Activated CD8-positive, alpha-beta memory T cell treated with anti-CD3 and anti-CD28 coated beads for 4 hours (primary cell): ENCODE results near the gene KCNJ6.

Source experiments
- DNase-seq, 2 donors: peaks; one replicate each; pipeline ENCODE4 v3.0.0-alpha.2; 2020; ENCODE audit warnings: low read depth in 2 of 2

Gene KCNJ6

DNA sequence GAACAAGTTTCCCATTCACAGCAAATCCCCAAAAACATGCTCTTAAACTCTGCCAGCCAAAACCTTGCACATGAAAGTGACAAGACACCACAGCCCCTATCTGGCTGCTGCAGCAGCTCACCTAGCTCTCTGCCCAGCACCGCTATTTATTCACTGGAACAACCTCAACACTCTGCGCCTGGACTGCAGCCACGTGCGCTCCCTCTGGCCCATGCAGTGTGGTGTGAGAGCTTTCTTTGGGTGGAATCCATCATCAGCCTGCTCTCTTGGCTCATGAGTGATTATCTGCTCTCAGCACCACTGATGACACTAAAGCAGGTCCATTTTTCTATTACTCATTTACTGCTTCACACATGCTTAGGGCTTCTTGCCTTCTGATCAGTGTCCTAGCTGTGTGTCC, 11.4 kb downstream of the KCNJ6 start:
- DNase-seq, result no peak

DNA sequence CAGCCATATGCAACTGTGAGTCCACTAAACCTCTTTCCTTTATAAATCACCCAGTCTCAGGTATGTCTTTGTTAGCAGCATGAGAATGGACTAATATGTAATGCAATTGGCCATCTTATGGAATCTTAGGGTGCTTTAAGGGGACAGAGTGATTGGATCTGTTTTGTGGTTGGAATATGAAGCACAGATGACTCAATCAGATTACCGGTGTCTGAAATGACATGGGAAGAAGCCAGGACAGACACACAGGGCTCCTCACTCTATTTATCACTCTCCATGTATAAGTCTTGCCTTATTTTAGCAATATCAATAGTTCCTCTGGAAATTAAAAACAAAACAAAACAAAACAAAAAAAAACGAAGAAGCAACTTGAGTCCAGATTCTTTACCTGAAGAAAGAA, 12.9 kb downstream of the KCNJ6 start:
- no peak for DNase-seq

DNA sequence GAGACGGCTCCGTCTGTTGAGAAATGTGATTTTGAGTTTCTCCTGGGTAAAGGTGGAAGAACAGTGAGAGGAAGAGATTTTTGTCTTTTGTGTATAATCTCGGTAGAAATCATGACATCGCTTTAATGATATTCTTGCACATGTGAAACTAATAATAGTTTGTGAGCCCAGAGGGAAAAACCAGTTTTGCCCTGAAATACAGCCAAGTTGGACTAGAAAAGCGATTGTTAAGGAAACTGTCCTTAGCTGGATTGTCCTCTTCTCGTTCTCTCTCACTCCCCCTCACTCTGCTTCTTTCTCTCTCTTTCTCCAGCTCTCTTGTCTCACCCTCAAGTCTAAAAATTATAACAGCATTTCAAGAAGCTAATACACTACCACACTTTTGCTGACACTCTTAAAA, 17.1 kb downstream of the KCNJ6 start:
- no peak for DNase-seq

DNA sequence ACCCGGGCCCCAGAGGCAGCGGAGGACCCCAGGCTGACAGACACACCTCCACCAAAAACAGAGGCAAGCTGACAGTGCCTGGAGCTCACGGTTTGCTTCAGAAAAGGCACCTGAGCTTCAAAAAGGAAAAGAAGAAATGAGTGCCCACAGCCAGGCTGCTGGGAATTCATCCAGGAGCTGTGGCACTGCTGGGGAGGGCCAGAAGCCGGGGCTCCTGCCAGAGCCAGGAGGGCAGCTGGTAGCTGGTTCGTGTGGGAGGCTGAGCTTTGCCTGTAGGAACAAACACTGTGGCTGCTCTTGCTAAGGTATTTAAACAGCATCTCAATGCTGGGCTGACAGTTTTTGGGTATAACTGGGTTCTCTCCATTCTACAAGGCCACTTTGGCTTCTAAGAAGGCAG, 19.5 kb downstream of the KCNJ6 start:
- no peak for DNase-seq

DNA sequence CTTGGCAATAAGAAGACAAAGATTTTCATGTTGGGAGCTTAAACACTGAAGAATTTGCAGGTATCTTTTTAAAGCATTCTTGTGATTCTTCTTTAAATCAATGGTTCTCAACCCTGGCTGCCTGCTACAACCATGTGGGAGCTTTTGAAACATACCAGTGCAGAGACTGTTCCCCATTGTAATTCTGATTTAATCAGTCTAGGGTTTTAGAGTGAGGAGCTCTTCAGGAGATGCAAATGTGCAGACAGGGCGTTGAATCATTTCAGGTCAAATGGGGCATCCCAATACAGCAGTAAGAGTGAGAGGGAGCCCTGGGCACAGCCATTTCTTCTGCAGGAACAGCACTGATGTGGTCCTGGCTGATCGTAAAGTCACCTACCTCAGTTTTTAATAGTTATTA, 24.3 kb downstream of the KCNJ6 start:
- no peak for DNase-seq

DNA sequence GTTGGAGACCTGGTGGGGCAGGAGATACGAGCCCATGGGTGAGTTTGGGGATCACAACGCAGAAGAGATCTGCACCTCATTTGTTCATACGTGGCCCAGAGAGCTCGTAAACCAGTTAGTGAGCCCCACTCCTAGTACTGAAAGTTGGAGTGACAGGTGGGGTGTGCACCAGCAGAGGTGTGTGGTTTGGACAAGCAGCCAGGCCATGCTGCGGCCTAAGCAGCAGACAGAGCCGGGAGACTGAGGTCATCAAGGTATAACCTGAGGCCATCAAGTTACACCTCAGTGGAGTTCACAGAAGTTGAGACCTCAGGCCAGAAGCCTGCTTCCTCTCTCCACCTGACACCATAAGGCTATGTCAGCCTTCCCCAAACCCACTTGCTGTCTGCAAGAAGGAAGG, 27.6 kb downstream of the KCNJ6 start:
- DNase-seq, result no peak

DNA sequence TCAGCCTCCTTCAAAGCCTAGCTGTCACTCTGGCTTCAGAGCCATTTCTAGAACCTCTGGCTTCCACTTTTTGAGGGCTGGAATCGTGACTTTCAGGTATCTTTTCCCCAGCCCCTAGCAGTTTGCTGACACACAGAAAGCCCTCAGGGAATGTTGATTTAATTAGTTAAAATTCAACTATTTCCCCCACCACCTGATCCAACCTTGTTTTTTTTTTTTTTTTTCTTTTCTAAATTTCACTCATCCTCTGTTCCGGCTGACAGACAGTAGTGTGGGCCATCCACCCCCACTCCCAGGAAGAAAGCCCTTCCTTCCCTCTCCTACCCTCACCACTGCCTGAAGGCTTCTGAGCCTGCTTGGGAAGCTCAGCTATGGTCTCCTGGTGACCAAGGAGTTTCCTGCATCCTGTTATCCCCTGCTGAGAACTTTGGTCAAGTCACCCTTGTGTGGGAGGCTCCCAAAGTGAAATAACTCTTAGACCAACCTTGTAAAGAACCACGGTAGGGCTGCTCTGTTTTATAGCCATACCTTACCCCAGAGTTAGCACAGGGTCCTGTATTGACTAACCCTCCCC, 29.4 kb downstream of the KCNJ6 start:
- DNase-seq, result no peak

DNA sequence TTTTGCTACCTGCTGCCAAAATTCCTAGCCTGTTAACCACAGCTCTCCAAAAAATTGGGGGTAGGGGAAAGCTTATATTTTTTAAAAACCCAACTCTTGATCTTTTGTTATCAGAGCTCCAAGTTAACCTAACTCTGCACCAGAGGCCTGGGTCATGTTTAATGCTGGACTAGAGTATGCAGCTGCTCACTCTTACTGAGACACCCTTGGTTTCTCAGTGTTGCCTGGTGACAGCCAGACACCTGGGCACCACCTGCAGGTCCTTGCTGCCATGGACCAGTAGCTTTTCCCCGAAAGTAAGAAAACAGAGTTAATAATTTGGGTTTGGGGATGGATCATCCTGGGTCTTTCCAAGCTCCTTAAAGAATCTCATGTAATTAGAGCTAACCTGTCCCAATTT, 30.1 kb downstream of the KCNJ6 start:
- no peak for DNase-seq

DNA sequence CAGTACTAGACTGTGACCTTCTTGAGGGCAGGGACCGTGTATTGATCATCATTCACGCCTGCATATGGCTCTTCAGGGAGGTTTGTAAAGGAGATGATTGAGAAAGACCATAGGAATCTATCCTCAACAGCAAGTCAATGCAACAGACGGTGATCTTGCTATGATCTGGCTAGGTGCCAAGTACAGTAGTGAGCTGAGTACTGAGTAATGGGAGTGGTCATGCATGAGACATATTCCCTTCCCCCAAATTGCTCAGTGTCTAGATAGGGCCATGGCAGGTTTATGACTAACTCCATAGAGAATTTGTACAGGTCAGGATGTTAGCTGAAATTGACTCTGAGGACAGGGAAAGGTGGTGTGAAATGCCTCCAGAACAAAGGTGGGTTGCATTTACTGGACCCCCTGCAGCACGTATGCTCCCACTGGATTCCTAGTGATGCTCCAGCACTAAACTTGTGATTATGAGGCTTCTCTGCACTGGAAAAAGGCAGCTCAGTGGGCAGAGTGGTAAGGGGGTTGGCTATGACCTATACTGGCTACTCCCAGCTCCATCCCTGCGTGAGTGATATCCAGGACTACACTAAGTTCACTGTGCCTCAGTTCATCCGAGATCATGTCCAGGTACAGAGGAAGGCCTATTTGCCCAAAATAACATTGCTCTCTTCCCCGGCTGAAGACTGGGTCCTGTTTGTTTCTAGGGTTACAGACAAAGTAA, 37.2 kb downstream of the KCNJ6 start:
- DNase-seq, result no peak

DNA sequence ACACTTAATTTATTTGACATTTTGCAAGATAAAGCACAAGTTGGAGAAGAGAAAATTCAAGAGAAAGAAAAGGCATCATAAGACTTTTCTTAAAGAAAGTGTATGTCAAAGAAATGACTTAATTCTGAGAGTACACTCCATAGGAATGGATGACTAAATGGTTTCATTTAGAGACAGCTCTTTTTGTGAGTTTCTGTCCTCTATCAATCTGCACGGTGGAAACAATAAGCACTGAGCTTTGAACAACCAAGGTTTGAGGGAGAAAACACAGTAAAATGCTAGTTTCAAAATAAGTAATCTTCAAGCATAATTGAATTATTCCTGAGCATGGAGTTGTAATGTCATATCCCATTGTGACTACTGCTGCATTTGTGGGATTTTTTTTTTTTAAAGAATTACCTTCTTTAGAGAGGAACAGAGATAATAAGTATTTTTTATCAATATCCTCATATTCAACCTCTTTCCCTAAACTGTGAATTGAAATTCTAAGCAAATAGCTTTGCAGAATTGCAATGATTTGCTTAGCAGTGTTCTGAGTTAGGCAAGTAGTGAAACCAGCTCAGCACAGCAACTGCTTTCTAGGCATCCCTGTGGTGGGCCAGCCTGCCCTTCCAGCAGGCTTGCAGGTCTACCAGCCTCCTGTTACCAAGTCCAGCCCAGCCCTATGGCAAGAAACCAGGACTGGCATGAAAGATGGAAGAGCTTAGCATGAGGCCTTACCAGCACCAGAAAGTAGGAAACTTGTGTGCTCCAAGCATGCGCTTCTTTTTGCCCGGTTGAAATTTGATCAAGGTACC, 38.2 kb downstream of the KCNJ6 start:
- DNase-seq, result no peak

DNA sequence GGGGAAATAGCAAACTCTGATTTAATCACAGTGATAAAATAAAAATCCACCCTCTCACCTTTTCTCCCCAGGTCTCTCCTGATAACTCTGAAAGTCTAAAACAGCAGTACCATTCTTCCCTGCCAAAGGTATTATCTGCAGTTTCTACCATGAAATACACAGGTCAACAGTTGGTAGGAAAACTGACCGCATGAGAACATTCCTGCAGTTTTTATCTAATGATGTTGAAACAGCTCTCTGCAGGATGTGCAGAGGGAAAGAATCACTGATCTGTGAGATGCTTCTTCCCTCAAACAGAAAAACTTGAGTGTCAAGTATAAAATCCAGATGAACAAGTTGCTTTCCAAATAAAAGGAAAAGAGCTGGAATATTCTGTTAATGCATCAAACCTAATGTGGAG, 39.1 kb downstream of the KCNJ6 start:
- no peak for DNase-seq

DNA sequence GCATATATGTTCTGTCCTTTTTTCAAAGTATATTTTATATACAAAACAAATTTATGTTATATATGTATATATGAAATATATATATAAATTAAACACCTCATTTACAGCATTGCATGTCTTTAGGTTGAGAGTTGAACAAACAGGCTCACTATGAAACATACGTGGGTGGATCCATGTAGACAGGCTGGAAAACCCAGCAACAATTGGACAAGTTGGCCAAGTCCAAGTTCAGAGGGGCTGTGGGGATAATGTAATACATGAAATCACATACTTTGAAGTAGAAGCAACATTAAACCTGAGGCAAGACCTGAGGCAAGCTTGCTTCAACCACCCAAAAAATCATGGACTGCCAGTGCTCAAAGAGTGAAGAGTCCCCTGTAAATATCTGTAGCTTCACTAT, 39.7 kb downstream of the KCNJ6 start:
- DNase-seq, result no peak

DNA sequence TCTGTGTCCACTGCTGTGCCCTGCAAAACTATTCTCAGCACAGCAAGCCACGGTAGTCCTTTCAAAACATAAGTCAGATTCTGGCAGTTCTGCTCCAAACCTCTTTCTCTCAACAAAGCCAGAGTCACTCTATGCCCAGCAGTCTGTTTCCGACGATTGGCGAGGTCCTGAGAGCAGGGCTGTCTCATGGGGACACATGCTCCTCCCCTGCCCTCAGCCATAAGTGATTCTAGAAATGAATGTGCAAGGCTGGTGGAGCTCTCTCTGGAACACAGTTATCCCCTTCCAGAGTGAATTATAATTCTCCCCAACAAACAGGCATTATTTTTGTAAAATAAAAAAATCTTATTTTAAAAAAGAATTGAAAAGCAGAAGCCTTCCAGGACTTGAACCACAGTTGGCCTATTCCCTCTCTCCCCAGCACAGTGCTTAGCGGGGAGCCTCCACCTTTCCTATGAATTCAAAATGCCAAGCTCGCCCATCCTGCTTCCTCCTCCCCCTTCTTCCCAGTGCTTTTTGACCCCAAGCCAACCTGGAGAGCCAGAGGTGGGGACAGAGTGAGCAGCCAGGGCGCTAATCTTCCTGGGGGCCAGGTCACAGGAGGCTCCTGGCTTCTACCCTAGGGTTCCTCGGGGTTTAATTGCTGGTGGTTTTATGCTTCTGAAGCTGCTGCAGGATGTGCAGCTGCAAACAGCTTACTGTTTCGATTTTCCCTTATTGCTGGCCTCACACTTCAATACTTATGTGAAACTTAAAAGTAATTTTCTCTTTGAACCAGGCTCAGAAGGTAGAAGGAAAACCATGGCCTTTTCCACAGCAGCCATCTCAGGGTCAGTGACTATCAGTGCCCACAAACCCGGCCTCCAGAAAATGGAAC, 41.1 kb downstream of the KCNJ6 start:
- DNase-seq, result no peak

DNA sequence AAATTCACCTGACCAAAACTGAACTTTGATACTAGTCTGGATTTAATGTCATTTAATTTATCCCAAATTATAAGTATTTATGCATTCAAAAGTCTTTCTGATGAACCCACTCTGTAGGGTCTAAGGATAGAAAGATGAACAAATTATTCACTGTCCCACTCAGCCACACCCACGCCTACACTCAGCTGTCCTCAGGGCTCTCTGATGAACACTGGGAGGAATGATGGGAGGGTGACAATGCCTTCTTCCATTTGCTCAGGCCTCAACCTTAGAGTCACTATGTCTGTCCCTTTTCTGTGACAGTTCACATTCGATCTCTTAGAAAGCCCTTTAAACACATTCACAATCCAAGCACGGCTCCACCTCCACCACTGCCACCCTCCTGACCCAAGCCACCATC, 41.8 kb downstream of the KCNJ6 start:
- DNase-seq, result no peak

DNA sequence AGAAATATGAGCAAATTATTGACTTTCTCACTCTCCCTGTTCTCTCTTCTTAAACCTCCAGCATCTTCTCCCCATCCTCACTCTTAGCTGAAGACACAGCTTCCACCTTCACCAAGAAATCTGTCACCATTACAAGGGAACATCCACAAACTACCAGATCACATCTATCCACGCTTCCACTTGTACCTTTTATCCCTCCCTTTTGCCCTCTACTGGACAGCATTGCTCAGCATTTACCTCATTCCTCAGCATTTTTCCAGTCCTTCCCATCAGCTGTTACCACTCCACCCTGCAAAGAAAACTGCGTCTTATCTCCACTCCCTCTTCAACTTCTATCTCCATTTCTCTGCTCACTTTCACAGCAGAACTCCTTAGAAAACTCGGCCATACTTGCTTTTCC, 42.6 kb downstream of the KCNJ6 start:
- DNase-seq, result no peak

DNA sequence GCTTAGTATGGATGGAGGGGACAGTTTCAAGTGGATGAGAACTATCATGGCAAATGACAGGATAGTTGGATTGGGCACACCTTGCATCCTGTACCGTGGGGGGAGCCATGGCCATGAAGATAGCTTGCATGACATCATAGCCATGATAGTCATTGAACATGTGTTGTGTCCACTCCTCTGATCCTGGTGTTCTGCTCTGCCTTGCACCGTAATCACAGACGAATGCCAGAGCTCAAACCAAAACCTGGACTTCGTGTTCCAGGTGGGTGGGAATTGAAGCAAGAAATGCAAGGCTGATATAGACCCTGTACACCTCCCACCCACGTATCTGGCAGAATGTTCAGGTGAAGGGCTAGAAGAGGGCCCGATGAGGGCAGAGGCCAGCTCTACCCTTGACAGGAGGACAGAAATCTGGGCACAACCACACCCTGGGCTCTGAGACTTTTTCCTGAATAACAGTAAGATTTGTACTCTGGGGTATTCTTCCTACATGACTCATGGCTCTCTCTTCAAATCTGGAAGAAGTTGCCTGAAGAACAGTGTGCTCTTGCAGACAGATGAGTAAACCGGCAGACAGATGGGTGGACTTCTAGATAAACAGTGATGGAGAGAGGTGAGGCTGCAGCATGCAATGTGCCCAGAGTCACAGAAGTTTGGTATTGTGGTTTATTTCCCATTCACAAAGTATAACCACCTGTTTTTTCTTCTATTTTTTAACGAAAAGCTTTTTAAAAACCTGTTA, 45.0 kb downstream of the KCNJ6 start:
- no peak for DNase-seq

DNA sequence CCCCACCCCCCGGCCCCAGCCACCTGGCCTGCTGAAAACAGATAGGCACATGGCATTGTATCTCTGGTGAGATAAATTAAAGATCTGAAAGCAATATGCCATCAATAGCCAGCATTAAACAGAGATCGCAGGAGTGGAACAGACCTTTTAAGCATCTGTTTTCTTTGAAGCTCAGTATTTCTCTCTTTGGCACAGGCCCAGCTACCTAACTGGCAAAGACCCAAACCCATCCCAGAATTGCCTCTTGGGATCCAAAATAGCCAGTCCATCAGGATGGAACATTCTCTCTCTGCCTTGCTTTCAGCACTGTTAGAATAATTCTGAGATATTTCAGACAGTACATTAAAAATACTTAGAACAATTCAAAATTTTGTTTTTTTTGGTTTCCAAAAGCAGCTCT, 46.0 kb downstream of the KCNJ6 start:
- no peak for DNase-seq

DNA sequence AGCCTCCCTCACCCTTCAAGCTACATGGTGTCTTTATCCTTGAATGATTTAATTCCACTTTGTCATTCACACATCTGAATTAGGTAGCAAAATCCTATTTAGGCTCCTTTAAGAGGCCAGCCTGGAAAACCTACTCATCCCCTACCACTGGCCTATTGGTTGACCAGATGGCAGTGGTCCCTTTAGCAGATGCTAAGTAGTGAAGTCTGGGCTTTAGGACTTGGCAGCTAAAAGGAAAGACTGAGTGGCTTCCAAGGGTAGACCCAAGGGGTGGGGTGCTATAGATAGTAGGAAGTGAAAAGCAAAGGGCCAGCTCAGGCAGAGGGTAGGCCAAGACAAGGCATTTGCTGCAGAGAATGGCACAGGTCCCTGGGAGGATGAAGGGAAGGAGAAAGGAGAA, 46.6 kb downstream of the KCNJ6 start:
- DNase-seq, result no peak

DNA sequence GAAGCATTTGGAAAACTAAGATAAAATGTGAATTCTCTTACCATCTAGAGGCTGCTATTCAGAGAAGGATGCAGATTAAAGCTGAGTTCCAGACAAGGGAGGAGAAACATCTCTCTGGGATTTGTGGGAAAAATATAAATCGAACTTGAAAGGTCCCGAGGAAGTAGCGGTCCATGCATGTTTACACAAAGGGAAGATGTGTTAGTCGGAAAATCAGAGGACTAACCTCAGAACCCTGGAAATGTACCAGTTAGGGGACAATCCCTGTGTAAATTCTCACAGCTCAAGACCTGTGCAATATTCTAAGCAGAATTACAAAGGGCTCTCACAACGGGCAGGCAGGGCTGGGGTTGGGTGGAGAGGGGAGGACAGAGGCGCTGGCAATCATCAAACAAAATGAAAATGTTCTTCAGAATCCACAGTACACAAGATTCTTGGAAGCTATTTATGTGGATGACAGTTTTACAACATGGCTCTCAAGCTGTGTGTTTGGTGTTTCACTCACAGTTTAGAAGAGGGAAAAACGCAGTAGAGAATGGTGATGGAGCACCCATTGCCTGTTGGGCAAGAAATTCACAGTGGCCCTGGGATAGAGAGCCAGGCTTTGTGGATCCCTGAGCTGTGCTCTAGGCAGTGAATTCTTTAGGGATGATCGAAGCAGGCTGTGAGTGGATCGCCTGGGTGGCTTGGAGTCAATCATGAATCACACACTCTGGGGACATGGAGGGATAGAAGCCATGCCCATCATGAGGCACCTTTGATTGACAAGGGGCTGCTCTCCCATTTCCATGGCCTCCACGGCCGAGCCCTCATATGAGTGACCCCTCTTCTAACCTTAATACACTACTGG, 47.6 kb downstream of the KCNJ6 start:
- DNase-seq, result no peak

DNA sequence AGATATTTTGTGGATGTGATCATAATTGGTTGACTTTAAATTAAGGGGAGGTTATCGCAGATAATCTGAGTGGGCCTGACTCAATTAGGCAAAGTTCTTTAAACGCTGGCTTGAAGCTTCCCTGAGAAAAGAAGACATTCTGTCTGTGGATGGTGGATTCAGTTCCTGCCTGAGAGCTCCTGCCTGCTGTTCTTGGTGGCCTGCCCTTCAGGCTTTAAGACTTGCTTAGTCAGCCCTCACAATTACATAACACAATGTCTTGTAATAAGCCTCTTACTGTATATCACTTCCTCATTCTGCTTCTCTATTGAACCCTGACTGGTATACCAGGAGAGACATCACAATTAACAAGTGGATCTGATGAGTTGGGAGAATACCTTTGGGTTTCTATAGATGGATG, 50.2 kb downstream of the KCNJ6 start:
- DNase-seq, result no peak

DNA sequence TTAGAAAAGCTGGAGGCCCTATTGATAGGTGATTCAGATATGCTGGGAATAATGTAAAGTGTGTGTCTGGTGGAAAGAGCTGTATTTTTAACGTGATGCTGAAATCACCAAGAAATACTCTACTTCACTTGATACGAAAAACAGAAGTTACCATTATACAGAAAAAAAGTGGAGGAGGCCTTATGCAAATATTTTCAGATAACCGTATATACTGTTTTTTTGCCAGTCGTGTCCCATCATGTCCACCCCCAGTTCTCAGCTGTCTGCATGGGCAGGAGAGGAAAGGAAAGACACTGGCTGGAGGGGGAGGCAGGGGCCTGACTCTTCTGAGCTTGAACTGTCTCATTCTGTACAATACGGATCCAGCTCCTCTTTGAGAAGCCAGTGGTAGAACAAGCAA, 51.1 kb downstream of the KCNJ6 start:
- DNase-seq, result no peak
